Amygdala (tissue), 56 donors: Measurements from ENCODE around the gene CARD11.

Experiments used
- DNase-seq, 56 donors: peaks; one replicate each; lab custom pipeline; 2025; lab: John Stamatoyannopoulos, UW

The CARD11 gene

GRCh38 chr7:2948749-2949148 lies 94.9 kb downstream of the CARD11 start:
- DNase-seq: no peak

GRCh38 chr7:2947058-2947780 lies 96.4 kb downstream of the CARD11 start:
- DNase-seq: no peak

GRCh38 chr7:2945171-2945570 lies 98.5 kb downstream of the CARD11 start:
- no peak for DNase-seq

- peak in 1 of 56 donors; percentile 14 for DNase-seq
Measured at GRCh38 chr7:2944739-2945138, 98.9 kb downstream of the CARD11 start.

- DNase-seq: peak in 1 of 56 donors; percentile 3
Measured at GRCh38 chr7:2943851-2944601, 99.6 kb downstream of the CARD11 start.

- no peak for DNase-seq
Measured at GRCh38 chr7:2941216-2941859, 102.3 kb downstream of the CARD11 start.

DNA sequence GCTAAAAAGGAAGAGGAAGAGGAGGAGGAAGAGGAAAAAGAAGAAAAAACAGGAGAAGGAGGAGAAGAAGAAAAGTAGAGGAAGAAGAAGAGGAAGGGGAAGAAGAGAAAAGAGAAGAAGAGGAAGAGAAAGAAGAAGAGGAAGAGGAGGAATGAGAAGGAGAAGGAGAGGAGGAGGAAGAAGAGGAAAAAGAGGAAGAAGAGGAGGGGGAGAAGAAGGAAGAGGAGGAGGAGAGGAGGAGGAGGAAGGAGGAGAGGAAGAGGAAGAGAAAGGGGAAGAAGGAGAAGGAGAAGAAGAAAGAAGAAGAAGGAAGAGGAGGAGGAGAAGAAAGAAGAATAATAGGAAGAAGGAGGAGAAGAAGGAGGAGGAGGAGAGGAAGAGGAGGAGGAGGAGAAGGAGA lies 103.2 kb downstream of the CARD11 start:
- DNase-seq: no peak

DNA sequence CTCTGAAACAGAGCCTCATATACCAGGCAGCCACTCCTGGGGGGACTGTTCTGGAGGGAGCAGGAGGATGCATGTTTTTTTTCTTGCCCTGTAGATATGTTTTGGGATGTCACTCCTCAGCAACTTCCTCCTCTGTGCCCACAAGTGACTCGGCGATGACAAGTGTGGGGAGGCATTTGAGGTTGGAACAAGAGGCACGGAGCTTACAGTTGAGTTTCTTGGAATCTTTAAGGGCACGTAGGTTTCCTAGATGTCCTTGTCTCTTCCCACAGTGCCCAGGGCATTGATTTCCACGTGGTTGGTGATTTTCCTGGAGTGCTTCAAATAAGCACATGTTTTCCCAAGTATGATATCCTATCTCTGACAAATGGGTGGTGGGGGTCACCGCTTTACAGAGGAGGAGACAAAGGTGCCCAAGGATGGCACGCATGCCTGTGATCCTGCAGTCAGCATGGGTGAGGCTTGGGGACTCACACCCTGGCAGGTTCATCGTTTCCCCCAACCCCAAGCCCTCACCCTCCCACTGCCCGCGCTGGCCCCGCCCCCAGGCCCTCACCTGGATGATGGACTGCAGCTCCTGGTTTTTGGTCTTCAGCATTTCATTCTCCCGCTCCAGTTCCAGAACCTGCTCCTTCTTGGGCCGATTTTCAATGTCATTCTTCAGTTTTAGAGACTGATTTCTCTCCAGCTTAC lies 104.3 kb downstream of the CARD11 start:
- DNase-seq: no peak

- no peak for DNase-seq
Measured at GRCh38 chr7:2938514-2939192, 105.0 kb downstream of the CARD11 start.

GRCh38 chr7:2937701-2938513 lies 105.8 kb downstream of the CARD11 start:
- no peak for DNase-seq

GRCh38 chr7:2936891-2937580 lies 106.6 kb downstream of the CARD11 start:
- DNase-seq: no peak

GRCh38 chr7:2936301-2936700 lies 107.4 kb downstream of the CARD11 start:
- DNase-seq: no peak

GRCh38 chr7:2934984-2935740 lies 108.5 kb downstream of the CARD11 start:
- DNase-seq: peak in 2 of 56 donors; percentile 9 to 14

GRCh38 chr7:2934211-2934731 lies 109.4 kb downstream of the CARD11 start:
- DNase-seq: no peak

GRCh38 chr7:2932402-2933251 lies 111.0 kb downstream of the CARD11 start:
- DNase-seq: no peak

DNA sequence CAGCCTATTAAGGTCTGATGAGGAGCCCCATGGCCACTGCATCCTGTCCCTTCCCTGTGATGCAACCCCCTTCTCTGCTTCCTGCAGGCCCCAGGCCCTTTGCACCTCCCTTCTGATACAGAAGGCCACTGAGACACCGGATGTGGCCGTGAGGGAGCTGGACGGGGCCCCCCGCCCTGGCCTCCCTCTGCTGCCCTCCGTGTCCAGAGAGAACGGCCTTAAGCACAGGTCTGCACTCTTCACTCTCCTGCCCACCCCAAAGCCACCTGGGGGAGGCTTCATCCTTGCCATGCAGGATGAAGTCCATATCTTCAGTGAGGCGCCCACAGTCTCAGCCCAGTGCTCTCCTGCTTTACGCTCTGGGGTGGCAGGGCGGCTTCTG lies 112.6 kb downstream of the CARD11 start:
- no peak for DNase-seq
